Measurements from ENCODE around the gene SMIM1. TPM values are rescaled to one million over a fixed set of nuclear protein-coding genes. Genes with fewer than 3 reads are reported as not detected.
"Not testable (repeated sequence)": the region's sequence is repeated elsewhere in the genome, so short reads cannot be mapped to it uniquely, and the experiment has no call there.

Gene SMIM1
- total RNA-seq, 1 donor from 2014 or later = not detected

DNA sequence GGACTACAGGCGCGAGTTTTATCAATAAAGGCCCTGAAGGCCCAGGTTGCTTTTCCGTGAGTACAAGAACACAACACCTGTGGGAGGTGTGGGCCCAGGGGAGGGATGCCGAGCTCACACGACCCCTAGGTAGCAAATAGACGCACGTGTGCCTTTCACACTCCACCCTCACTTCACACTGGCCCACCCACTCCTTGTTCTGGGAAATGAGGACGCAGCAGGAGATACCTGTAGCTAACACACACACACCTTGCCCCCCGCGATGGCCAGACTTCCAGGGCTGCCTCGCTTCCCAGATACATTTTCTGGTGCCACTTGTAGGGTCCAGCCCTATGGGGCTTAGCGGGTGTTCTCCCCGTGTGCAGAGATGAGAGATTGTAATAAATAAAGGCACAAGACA is 24.6 kb upstream of the SMIM1 start:
- TF ChIP-seq, protein P1, sequence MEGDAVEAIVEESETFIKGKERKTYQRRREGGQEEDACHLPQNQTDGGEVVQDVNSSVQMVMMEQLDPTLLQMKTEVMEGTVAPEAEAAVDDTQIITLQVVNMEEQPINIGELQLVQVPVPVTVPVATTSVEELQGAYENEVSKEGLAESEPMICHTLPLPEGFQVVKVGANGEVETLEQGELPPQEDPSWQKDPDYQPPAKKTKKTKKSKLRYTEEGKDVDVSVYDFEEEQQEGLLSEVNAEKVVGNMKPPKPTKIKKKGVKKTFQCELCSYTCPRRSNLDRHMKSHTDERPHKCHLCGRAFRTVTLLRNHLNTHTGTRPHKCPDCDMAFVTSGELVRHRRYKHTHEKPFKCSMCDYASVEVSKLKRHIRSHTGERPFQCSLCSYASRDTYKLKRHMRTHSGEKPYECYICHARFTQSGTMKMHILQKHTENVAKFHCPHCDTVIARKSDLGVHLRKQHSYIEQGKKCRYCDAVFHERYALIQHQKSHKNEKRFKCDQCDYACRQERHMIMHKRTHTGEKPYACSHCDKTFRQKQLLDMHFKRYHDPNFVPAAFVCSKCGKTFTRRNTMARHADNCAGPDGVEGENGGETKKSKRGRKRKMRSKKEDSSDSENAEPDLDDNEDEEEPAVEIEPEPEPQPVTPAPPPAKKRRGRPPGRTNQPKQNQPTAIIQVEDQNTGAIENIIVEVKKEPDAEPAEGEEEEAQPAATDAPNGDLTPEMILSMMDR (IDR thresholded peaks at IDR 0.05; ENCODE audit: insufficient read depth, low read length, poor library complexity, severe bottlenecking) = no peak
- Histone ChIP-seq H3K27me3 (ENCODE audit: control insufficient read depth, insufficient read depth, low read length) (peaks cover 2% of the 10 kb centered on the region), H3K36me3 (ENCODE audit: control insufficient read depth, insufficient read depth, low read length) (no peaks in the 10 kb centered on the region), H3K4me3 (ENCODE audit: low read depth, low read length) (no peak overlapping the region)
- no peak for DNase-seq (ENCODE audit: low read depth)

DNA sequence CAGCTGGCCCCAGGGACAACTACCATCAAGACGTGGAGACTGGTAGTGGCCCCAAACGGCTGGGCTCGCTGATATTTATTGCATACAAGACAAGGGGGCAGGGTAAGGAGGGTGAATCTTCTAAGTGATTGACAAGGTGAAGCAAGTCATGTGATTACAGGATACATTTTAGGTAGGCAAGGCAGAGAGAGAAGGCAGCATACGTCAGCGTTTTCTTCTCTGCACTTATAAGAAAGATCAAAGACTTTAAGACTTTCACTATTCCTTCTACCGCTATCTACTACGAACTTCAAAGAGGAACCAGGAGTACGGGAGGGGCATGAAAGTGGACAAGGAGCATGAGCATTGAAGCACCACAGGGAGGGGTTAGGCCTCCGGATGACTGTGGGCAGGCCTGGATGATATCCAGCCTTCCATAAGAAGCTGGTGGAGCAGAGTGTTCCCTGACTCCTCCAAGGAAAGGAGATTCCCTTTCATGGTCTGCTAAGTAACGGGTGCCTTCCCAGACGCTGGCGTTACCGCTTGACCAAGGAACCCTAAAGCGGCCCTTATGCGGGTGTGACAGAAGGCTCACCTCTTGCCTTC is 24.1 kb upstream of the SMIM1 start:
- not testable (repeated sequence) for DNase-seq (ENCODE audit: low read depth); H3K36me3 ChIP-seq (ENCODE audit: control insufficient read depth, insufficient read depth, low read length); H3K4me3 ChIP-seq (ENCODE audit: low read depth, low read length); H3K27me3 ChIP-seq (ENCODE audit: control insufficient read depth, insufficient read depth, low read length)

DNA sequence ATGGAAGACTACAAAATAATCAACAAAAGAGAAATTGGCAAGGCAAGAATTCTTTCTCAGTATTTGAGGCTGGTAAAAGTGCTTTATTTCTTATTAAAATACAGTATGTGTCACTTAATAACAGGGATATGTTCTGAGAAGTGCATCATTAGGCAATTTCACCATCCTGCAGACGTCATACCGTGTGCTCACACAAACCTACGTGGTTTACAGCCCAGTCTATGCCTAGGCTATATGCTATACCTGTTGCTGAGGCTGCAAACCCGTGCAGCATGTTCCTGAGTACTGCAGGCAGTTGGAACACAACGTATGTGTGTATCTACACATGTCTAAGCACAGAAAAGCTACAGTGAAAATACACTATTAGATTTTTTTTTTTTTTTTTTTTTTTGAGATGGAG is 23.0 kb upstream of the SMIM1 start:
- peaks cover 2% of the 10 kb centered on the region for H3K27me3 ChIP-seq (ENCODE audit: control insufficient read depth, insufficient read depth, low read length)
- H3K4me3 ChIP-seq (ENCODE audit: low read depth, low read length) = no peak overlapping the region
- TF ChIP-seq, protein P1 (IDR thresholded peaks at IDR 0.05; ENCODE audit: insufficient read depth, low read length, poor library complexity, severe bottlenecking) = no peak
- no peak for DNase-seq (ENCODE audit: low read depth)
- H3K36me3 ChIP-seq (ENCODE audit: control insufficient read depth, insufficient read depth, low read length) = no peaks in the 10 kb centered on the region

DNA sequence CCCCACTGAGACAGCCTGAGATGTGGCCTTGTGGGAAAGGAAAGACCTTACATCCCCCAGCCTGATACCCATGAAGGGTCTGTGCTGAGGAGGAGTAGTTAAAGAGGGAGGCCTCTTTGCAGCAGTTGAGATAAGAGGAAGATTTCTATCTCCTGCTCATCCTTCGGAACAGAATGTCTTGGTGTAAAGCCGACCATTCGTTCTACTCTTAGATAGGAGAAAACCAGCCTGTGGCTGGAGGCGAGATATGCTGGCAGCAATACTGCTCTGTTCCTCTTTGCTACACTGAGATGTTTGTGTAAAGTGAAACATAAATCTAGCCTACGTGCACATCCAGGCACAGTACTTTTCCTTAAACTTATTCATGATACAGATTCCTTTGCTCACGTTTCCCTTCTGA is 21.8 kb upstream of the SMIM1 start:
- no peaks in the 10 kb centered on the region for H3K36me3 ChIP-seq (ENCODE audit: control insufficient read depth, insufficient read depth, low read length)
- TF ChIP-seq, protein P1 (IDR thresholded peaks at IDR 0.05; ENCODE audit: insufficient read depth, low read length, poor library complexity, severe bottlenecking) = no peak
- no peak for DNase-seq (ENCODE audit: low read depth)
- H3K27me3 ChIP-seq (ENCODE audit: control insufficient read depth, insufficient read depth, low read length) = peaks cover 4% of the 10 kb centered on the region
- no peak overlapping the region for H3K4me3 ChIP-seq (ENCODE audit: low read depth, low read length)

DNA sequence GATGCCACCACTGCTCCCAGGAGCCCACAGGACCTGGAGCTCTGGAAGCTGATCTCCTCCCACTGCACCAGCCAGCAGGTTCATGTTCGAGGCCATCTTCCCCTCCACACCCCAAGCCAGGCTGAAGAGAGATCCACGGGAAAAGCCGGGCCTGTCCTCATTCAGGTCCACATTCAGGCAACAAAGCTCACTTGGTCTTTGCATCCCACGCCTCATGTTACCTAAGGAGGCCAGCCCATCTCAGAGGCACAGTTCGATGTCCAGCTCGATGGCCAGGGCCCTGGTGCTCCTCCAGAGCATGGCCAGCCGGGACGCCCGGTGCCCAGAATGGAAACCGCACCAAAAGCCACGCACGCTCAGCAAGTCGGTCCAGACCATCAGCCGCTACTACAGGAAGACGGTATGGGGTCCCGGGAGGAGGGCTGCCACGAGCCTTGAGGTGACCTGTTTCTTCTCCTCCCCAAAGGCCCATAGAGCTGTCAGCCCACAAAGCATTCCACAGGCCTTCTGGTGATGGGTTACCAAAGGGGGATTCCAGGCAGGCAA is 20.1 kb upstream of the SMIM1 start, which contains the start of gene CCDC27:
Gene CCDC27 (plus strand): TSS at position 51 of the 546 bp plus-strand sequence. CDS start 32 bp downstream, at position 83.
- DNase-seq (ENCODE audit: low read depth) = no peak
- H3K27me3 ChIP-seq (ENCODE audit: control insufficient read depth, insufficient read depth, low read length) = peaks cover 10% of the 10 kb centered on the region
- no peak within 1 kb of the TSS for H3K4me3 ChIP-seq (ENCODE audit: low read depth, low read length)
- TF ChIP-seq, protein P1 (IDR thresholded peaks at IDR 0.05; ENCODE audit: insufficient read depth, low read length, poor library complexity, severe bottlenecking) = no peak
- no peaks in the 10 kb centered on the region for H3K36me3 ChIP-seq (ENCODE audit: control insufficient read depth, insufficient read depth, low read length)

DNA sequence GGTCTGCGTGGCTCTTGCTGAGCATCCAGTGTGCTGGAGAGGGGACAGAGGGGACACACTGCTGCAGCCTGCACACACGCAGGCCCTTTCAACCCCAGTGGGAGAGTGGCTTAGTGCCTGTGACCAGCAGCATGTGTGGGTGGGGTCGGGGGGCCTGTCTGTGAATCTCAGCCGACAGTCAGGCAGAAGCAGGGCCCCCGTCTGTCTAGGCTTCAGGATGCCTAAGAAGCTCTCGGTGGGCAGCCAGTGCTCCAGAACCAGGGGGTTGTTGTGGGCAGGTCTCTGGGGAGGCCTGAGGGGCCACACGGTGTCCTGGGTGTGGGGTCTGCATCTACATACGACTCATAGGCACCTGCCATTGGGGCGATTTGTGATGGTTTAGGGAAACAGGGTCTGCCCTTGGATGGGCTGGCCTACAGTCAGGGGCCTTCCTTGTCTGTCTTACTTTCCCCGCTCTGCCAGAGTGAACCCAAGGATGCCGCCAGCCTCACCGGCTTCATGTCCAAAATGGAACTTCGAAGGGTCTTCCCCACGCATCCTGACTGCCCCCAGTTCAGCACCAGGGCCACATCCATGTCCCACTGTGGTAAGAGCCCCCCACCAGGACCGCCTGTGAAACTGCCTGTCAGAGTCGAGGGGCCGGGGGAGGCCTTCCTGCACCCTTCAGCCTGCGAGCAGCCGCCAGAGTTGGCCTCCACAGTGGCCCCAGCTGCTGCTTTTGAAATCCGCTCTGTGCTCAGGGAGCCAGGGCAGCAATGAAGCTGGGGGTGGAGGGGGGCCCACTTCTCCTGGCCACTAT is 18.7 kb upstream of the SMIM1 start:
- H3K27me3 ChIP-seq (ENCODE audit: control insufficient read depth, insufficient read depth, low read length) = peaks cover 10% of the 10 kb centered on the region
- H3K4me3 ChIP-seq (ENCODE audit: low read depth, low read length) = no peak overlapping the region
- TF ChIP-seq, protein P1 (IDR thresholded peaks at IDR 0.05; ENCODE audit: insufficient read depth, low read length, poor library complexity, severe bottlenecking) = no peak
- no peak for DNase-seq (ENCODE audit: low read depth)
- H3K36me3 ChIP-seq (ENCODE audit: control insufficient read depth, insufficient read depth, low read length) = no peaks in the 10 kb centered on the region
